AG08396 (cell line): ENCODE data around the gene FAM131C.
A peak's percentile ranks its signal among the peaks of the same experiment; 100 is the strongest.
"Not testable (repeated sequence)": the region's sequence is repeated elsewhere in the genome, so short reads cannot be mapped to it uniquely, and the experiment has no call there.

Source experiments
- DNase-seq: peaks from one replicate; pipeline ENCODE4 v3.0.0; 2012; ENCODE audit warnings: low spot score, mixed read lengths

Gene FAM131C

DNA sequence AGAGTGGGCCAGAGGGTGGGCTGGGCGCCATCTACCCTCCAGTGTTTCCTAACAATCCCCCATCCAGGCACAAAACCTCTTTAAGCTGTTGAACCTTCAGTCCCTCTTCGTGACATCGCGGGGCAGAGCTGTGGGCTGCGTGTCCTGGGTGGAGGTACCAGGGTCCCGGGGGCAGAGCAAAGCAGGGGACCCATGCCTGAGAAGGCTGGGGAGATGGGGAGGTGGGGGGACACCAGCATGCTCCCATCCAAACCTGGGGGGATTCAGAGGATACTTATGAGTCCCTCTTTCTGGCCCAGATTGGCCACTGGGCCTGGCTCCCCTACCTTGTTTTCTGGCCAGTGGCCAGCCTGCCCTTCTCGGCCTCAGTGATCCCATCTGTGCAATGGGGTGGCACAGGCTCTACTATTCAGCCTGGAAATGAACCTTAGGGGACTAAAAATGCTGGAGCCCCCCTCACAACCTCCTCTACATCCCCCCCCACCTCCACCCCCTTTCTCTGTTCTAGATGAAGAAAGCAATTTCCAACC lies 40.3 kb downstream of the FAM131C start:
- not testable (repeated sequence) for DNase-seq

DNA sequence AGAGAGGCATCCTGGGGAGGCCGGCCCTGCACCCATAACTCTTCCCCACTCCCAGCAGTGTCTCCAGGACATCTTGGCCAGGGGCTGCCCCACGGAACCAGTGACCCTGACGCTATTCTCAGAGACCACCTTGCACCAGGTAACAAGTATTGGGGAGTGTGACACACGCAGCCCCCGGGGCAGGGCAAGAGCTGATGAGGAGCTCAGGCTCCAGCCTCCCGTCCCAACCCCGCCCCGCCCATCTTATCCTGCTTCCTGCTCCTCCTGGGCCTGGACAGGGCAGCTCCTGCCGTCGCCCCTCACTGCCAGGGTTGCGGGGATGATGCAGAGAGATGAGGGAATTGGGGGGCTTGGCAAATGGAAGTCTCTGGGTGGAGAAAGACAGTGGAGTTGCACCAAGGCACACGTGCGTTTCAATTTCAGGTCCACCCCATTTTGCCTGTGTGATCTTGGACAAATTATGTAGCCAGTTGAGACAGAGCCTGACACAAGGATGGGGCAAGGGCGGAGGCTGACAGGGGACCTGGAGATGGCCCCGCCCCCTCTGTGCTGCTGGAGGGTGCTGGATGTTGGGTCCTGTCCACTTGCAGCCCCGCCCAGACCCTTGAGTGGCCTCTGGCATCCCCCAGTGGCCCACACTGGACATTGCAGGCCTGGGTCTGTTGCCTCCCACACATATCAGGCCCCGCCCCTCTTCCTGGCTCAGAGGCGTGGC lies 40.9 kb downstream of the FAM131C start:
- DNase-seq: peak; percentile 95

DNA sequence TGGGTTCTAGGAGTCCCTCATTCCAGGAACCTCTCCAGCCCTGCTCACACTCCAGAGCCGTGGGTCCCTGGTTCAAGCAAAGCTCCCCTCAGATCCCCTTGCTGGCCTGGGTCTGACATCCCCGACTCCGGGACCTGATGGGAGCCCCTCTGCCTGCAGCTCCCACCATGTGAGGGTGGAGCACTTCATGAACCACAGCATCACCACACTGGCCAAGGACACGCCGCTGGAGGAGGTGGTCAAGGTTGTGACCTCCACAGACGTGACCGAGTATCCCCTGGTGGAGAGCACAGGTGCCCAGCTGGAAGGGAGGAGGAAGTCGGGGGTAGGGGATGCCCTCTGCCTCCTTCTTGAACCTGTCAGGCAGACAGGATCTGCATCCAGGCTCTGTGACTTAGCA lies 41.9 kb downstream of the FAM131C start:
- no peak for DNase-seq

DNA sequence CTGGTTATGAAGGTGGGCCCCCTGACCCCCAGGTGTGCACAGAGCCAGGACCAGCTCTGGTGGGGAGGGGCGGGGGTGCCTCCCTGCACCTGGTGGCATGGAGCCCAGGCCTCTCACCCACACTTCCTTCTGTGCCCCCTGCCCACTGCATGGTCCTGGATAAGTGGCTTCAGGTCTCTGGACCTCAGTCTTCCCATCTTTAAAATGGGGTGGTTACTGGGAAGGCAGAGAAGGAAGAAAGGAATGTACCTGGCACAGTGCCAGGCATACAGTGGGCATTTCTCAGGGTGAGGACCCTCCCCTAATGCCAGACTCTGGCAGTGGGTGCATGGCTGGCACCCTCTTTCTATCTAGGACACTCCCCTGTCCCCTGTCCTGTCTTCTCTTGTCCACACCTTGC lies 44.2 kb downstream of the FAM131C start:
- no peak for DNase-seq

DNA sequence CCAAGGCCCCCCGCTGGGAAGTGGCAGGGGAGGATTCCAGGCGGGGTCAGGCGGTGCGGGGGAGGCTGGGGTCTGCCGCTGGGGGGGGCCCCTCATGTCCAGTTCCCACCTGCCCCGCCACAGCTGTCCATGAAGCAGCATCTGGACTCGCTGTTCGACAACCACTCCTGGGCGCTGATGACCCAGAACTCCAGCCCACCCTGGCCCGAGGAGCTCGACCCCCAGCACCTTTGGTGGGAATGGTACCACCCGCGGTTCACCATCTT lies 44.5 kb downstream of the FAM131C start:
- not testable (repeated sequence) for DNase-seq

DNA sequence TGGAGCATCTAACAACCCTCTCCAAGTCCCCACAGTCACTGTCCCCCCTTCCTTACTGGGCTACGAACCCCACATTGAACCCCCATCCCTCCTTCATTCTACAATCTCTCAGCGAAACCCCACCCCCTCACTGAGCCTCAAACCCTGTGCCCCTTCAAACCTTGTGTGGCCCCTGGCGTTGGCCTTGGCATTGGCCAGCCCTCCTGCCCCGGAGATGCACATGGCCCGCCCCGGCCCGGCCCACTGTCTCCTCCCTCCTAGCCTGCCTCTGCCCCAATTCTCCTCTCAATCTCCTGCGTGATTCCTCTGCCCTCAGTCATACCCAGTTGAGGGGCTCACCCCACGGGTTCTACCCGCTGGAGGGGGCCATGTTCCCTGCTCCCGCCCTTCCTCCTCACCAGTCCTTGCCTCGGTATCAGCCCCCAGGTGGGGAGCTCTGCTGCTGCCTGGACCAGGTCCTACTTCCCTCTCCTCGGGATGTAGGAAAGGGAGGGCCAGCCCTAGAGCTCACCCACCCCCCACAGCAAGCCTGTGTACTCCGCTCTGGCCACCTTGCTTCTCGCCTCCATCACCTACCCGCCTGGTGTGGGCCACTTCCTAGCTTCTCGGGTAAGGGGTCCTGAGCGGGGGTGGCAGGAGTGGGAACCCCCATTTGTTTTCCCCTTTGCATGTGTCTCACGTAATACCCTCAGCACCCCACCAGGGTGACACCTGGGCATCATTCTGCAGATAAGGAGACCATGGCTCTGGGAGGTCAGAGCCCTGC lies 45.0 kb downstream of the FAM131C start:
- DNase-seq: no peak

DNA sequence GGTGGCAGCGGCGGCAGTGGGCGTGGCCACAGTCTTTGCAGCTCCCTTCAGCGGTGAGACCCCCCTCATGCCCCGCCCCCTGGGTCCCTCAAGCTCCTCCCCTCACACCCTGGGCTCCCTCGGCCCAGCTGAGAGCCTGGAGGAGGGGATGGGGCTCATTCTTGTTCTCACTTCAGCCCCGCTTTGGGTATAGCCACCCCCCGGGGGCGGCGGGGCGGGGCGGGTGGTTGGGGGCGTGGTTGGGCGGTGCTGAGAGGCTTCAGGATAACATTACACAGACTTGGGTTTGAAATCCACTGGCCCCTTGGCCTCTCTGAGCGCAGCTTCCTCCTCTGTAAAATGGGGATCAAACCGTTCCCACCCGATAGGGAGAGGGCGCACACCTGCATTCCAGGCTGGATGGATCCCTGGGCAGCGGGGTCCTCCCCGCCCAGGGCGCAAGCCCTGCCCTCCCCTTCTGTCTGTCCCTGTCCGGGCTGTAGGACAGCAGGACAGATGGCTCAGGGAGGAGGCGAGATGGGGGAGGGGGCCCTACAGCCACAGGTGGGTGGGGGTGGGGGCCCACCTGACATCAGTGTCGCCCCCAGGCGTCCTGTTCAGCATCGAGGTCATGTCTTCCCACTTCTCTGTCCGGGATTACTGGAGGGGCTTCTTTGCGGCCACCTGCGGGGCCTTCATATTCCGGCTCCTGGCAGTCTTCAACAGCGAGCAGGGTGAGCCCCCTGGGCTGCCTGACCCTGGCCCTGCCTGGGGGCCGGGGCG lies 46.5 kb downstream of the FAM131C start:
- DNase-seq: no peak

DNA sequence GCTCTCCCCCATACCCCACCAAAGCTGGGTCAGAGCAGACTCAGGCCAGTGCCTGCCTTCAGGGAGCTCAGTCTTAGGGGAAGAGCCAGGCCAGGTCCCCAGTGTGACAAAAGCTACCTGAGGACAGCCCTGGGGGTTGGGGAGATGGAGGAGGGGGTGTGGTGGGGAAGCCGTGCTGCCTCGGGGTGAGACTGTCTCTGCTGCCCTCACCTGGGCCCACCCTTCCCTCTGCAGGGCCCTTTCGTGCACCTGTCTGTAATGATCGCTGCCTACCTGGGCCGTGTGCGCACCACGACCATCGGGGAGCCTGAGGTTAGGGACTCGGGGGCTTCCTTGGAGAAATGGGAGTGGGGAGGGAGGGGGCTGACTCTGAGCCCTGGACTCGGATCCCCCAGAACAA lies 47.1 kb downstream of the FAM131C start:
- not testable (repeated sequence) for DNase-seq

DNA sequence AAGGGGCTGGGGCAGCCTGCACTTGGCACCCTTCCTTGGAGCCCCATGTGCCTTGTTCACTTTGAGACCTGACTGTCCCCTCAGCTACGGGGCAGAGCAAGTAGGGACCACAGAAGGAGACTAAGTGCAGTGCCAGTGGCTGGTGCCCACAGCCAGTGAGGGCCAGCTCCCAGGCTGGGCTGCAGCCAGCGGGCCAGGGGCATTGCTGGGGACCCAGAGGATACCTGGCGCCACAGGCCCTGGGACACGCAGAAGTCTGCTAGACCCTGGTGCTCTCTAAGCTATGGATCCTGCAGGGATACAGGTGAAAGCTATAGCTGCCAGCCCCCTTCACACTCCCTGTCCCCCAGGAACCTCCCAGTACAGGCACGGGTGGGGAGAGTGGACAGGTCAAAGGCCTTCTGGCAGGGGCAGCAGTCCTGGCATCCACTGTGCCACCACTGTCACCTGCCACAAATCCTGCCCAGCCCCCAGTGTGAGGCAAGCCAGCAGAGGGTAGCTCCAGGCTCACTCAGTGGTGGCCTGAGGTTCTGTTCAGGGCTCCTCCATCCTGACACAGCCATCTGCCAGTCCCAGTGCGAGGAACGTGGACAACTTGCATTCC lies 50.3 kb downstream of the FAM131C start:
- no peak for DNase-seq

DNA sequence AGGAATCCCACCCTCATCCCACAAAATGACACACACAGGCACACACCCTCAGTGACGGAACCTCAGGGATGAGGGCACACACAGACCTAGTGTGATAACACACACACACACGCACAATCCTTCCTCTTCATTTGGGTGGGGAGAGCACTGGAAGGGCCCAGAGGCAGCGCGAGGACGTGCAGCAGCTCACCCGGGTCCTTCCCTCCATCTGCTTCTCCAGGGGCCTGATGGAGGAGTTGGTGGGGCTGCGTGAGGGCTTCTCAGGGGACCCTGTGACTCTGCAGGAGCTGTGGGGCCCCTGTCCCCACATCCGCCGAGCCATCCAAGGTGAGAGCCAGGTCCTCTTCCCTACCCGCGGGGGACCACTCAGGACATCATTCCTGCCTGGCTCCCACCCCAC lies 51.1 kb downstream of the FAM131C start:
- DNase-seq: no peak

DNA sequence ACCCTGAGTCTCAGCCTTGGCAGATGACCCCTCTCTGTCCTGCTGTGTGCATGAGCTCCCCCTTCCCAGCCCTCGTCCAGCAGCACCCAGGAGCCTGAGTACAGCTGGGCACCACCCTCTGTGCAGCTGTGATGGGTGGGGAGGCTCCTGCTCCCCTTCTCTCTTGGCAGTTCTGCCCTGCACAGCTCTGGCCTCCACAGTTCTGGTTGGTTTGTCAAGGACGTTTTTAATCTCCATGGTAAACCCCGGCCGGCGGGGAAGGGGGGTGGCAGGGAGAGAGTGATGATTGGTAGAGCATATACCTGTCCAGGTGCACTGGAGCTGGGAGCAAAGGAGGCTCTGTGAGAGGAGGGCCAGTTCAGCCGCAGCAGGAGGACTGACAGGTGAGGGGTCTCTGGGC lies 51.8 kb downstream of the FAM131C start, which contains the start of gene CLCNKA:
CLCNKA (plus strand) TSS at position 356 of the 400 bp plus-strand sequence. CDS start 584 bp downstream, outside the sequence.
- DNase-seq: no peak

DNA sequence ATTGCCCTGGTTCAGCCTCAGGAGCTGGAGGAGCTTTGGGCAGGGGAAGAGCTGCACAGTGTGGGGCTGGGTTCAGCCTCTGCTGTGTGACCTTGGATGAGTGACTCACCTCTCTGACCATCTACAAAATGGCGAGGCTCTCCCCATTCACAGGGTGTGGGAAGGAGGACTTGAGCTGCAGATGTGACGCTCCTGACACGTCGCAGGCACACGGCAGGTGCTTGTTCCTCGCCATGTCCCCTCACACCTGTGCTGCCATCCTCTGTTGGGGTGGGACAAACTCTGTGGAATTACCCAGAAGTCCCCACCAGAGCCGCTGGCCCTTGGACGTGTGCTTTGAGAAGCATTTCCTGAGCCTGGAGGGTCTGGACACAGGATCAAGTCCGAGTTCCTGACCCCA lies 52.6 kb downstream of the FAM131C start:
- DNase-seq: not testable (repeated sequence)

DNA sequence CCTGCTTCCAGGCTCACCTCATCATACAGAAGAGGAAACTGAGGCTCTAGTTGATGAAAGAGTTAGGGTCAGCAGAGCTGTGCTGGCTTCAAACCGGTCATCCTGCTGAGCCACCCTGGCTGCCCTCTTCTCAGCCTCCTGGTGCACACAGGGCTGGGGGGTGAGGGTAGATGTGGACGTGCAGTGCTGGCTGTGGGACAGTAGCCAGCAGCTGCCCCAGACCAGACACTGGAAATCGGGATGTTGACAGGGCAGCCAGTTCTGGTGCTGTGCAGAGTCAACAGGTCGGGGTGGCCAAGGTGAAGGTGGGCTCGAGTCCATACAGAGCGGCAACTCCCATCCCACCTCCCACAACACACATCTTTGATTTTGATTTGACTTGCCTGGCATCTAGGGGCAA lies 53.1 kb downstream of the FAM131C start:
- no peak for DNase-seq

DNA sequence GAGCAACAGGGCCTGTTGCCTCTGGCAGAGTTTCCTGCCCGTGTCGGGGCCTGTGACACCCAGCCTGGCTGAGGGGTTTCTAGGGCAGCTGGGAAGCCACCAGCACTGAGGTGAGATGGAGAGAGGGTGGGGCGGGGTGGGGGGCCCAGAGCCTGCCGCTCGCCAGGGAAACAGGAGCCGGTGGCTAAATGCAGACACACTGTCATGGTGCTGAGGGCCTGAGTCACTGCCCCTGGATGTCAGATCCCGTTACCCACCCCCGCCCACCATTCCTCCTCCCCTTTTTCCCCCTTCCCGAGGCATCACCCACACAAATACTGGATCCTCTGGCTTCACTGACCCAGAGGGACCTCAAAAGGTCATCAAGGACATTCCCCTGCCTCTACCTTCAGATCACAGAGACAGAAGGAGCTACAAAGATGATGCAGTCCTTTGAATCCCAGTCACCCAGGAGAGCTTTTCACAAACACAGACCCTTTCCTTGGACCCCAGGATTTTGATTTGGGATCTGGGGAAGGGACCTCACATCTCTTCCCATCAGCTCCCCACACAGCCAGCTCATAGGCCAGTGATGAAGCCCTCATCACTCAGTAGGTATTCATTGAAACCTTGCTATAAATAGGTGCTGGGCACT lies 53.7 kb downstream of the FAM131C start:
- peak; percentile 66 for DNase-seq

DNA sequence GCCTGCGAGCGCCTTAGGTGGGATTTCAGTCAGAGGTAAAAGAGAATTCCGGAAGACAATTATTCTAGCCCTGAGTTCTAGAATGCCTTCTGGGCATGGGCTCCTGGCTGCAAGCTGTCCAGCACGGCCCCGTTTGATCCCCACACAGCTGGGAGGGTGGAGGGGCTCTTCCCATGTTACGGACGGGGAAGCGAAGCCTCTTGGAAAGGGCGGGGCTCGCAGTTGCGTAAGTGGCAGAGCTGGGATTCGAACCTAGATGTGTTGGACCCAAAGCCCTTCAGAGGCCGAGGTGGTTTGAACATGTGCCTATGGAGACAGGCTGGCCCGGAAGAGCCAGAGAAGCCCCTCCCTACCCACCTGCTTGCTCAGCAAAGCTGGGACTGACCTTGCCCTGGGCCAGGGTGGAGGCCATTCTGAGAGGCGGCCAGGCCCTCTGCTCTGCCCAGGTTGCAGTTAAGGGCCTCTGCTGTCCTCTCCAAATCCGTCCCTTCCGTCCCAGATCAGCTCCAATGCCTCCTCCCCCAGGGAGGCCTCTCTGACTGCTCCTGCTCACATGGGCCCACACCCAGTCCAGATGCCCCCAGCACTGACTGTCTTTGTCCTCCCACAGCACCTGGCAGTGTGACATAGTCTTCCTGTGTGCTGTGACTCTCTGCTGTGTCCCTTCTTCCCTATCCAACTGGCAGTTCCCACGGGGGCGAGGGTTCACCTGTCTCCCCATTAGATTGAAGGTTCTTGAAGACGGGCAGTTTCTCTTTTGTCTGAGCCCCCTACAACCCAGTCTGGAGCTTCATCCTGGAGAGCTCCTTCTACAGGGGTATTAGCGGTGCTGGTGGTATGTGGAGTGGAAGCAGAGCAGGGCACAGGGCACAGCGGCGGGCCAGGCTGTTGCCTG lies 54.5 kb downstream of the FAM131C start:
- no peak for DNase-seq

DNA sequence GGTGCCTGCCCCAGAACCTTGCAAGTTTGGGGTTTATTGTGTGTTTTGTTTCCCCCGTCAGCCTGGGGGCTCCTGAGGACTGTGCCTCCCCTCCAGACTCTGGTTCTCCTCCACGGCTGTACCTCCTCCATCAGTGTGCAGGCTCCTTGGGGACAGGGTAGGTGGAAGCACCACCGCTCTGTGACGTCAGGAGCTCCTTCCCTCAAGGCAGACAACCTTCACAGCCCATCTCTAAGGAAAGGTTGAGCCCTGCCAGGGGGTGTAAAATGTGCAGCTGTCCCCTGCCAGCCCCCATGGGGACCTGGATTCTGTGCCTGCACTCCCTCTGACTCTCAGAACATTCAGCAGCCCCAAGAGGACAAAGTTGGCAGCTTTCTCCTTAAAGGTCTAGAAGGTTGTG lies 55.1 kb downstream of the FAM131C start:
- DNase-seq: no peak

DNA sequence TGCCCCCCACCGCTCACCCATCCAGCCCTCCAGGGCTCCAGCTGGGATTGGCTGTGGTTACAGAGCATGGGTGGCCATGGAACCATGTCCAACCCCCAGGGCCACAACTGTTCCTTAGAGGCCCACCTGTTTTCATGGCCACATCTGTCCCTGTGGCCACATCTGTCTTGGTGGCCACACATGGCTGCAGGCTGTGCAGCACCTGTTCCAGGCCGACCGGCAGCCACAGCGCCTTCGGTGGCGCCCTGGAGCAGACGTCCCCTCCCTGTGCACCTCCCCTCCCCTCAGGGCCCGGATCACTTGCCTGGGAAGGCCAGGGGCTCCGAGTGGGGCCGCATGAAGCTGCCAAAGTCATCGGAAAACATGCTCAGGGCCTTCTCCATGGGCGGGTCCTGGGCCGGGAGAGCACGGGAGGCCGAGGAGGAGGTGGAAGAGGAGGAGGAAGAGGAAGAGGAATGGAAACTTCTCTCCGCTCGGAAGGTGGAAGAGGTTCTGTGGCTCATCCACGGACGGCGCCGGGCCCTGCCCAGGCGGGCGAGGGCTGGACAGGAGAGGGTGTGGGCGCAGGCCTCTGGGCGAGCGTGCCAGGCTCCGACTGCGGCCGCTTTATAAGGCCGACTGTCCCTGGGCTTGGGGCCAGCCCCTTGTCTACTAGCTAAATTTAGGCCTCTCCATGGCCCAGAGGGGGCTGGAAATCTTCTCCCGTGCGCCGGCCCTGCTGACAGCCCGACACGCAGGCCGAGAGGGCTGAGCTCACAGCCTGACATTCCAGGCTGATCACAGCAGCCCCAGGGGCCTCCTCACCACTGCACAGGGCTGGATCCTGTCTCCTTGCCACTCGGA lies 55.8 kb downstream of the FAM131C start, which contains the start of gene HSPB7:
HSPB7 (minus strand) TSS at position 583 of the 843 bp plus-strand sequence; CDS start at position 503, 80 bp downstream.
- peak; percentile 90 for DNase-seq

DNA sequence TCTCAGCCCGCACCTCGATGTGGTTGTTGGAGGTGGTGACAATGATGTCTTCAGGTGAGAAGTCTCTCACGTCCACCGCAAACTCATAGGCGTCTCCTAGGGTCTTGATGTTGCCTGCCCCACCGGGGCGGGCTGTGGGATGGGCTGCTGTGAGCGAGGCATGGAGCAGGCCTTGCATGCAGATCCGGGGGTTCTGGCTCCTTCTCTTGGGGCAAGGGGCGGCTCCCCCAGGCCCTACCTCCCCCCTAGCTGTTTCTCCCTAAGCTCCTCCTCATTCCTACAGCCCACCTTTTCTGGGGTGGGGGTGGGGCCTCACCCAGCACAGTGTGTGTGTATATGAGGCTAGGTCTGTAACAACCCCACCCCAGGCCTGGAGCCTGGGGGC lies 56.4 kb downstream of the FAM131C start:
- DNase-seq: no peak
